K562 (cell line): ENCODE results near the gene TPD52L1.

ENCODE experiments used
- BRD9 ChIP-seq: fragments of 450-650 bp; IDR thresholded peaks from 2 replicates; pipeline ENCODE4 v1.6.1; 2018; ENCODE audit warnings: low read depth; ENCODE audit not compliant: partially characterized antibody
- CREB1 ChIP-seq, 2 experiments: sonication (generic) in 1 of 2; formaldehyde crosslinking in 1 of 2; IDR thresholded peaks; 2 replicates each; pipeline versions ENCODE4 v1.6.1 to v1.8.0; 2012 to 2022; ENCODE audit warnings: inconsistent platforms in 1 of 2, mild to moderate bottlenecking in 1 of 2, missing genetic modification reagents in 1 of 2, moderate library complexity in 1 of 2
- CTCF ChIP-seq, 3 experiments: IDR thresholded peaks in 2 of 3; conservative IDR thresholded peaks in 1 of 3; 2 replicates each; pipeline ENCODE4 v1.5.1; 2011 to 2012; ENCODE audit warnings: low read length in 3 of 3, mild to moderate bottlenecking in 3 of 3, control low read depth in 2 of 3, improper control_type of control experiment in 1 of 3, inconsistent platforms in 1 of 3, low read depth in 1 of 3, mixed read lengths in 1 of 3, moderate library complexity in 1 of 3; ENCODE audit not compliant: insufficient read depth in 2 of 3
- KLF1 ChIP-seq: fragments of 450-650 bp; IDR thresholded peaks from 2 replicates; pipeline ENCODE4 v1.6.1; 2016; ENCODE audit warnings: missing genetic modification characterization, missing compliant biosample characterization
- MXD1 ChIP-seq: fragments of 250-450 bp; sonication (Bioruptor Pico); IDR thresholded peaks from 2 replicates; pipeline ENCODE4 v1.8.0; 2021; ENCODE audit warnings: borderline replicate concordance, mild to moderate bottlenecking, moderate library complexity; ENCODE audit not compliant: poor library complexity, severe bottlenecking
- SMAD3 ChIP-seq: fragments of 450-650 bp; formaldehyde crosslinking; conservative IDR thresholded peaks from 2 replicates; pipeline ENCODE4 v1.4.0; 2020; ENCODE audit warnings: mild to moderate bottlenecking

GRCh38 chr6:125156496-125156895 is 2.9 kb downstream of the TPD52L1 start:
- TF ChIP-seq KLF1 (tag), result no peak
- no peak for TF ChIP-seq BRD9
- no peak for TF ChIP-seq CTCF (IDR thresholded peaks at IDR 0.05 in 2 of 3, conservative IDR thresholded peaks at IDR 0.05 in 1 of 3; ENCODE audit: insufficient read depth in 2 of 3, low read depth in 1 of 3, low read length in 3 of 3)
- TF ChIP-seq SMAD3 (CRISPR knock-in tag), result no peak
- no peak for TF ChIP-seq MXD1 (CRISPR knock-in tag)
- TF ChIP-seq CREB1 (IDR thresholded peaks at IDR 0.05), result no peak
- TF ChIP-seq CREB1 (CRISPR knock-in tag; IDR thresholded peaks at IDR 0.05), result no peak
